Measurements from ENCODE around the gene TAS2R20.

The TAS2R20 gene

DNA sequence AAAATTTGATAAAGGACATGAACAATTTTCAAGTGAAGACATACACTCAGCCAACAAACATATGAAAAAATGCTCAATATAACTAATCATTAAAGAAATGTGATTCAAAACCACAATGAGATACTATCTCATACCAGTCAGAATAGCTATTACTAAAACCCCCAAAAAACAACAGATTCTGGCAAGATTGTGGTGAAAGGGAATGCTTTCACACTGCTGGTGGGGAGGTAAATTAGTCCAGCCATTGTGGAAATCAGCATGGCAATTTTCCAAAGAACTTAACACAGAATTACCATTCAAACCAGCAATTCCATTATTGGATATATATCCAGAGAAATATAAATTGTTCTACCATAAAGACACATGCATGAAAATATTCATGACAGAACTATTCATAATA is 40.4 kb downstream of the TAS2R20 start:
- DNase-seq, result no peak

DNA sequence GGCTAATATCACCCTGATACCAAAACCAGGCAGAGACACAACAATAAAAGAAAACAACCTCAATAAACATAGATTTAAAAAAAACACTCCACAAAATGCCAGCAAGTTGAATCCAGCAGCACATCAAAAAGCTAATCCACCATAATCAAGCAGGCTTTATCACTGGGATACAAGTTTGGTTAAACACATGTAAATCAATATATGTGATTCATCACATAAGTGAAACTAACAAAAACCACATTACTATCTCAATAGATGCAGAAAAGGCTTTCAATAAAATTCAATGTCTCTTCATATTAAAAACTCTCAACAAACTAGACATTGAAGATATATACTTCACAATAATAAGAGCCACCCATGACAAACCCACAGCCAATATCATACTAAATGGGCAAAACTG is 42.0 kb downstream of the TAS2R20 start:
- DNase-seq, result no peak

DNA sequence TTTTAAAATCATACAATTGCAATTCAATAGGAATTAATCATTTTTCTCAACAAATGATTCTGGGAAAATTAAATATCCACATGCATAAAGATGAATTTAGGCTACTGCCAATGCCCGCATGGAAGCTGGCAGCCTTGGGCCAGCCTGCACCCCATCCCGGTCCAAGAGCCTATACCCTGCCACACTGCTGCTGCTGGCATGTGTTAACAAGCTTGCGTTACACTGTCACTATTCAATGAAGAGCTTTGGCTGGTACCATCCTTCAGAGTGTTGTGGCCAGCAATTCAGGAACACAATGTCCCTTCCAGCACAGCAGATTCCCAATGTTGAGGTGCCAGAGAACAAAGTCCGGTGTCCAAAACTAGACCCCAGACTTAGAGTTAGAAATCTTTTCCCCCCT is 45.5 kb downstream of the TAS2R20 start:
- DNase-seq, result no peak
